Body of pancreas (tissue), 4 donors: ENCODE data around the gene DNAJC1.

Experiments
- POLR2A ChIP-seq, 3 donors: fragments of 450-650 bp; IDR thresholded peaks; one replicate each; pipeline ENCODE4 v1.6.1; 2016; ENCODE audit warnings: antibody characterized with exemption in 3 of 3, mild to moderate bottlenecking in 2 of 3
- TF ChIP-seq, protein P1 (sequence below), 7 experiments: fragments of 450-650 bp in 4 of 7; fragments of 200-600 bp in 3 of 7; sonication (generic) in 3 of 7; IDR thresholded peaks; one replicate each; pipeline ENCODE4 v1.5.1; 2016 to 2019; ENCODE audit warnings: antibody characterized with exemption in 7 of 7

DNA sequence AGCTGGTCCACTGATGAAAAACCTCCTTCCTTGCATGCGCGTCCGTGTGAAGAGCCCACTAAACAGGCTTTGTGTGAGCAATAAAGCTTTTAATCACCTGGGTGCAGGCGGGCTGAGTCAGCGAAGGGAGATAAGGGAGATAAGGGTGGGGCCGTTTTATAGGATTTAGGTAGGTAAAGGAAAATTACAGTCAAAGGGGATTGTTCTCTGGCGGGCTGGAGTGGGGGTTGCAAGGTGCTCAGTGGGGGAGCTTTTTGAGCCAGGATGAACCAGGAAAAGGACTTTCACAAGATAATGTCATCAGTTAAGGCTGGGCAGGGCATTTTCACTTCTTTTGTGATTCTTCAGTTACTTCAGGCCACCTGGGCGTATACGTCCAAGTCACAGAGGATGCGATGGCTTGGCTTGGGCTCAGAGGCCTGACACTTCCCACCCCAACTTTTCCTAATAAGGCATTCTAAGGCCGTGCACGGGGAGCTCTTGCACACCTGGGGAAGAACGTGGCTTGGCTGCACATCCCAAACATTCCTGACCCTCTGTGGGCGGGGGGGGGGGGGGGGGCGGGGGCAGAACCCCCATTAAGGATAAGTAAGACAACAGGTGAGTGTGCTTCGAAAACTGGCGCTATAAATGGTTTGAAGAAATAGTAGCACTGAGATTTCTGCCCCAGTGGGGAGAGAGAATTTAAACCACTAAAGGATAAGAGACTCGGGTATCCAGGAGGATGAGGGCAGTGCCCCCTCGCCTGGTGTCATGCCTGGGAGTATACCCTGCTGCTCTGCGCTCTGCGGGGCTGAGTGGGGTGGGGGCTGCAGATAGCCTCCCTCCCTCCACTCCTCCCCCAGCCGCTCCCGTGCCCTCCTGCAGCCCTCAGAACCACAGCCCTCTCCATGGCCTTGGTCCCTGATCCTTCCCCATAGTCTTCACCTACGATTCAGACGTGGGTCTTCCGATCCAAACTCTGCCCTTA, 251.9 kb downstream of the DNAJC1 start:
- TF ChIP-seq, protein P1, sequence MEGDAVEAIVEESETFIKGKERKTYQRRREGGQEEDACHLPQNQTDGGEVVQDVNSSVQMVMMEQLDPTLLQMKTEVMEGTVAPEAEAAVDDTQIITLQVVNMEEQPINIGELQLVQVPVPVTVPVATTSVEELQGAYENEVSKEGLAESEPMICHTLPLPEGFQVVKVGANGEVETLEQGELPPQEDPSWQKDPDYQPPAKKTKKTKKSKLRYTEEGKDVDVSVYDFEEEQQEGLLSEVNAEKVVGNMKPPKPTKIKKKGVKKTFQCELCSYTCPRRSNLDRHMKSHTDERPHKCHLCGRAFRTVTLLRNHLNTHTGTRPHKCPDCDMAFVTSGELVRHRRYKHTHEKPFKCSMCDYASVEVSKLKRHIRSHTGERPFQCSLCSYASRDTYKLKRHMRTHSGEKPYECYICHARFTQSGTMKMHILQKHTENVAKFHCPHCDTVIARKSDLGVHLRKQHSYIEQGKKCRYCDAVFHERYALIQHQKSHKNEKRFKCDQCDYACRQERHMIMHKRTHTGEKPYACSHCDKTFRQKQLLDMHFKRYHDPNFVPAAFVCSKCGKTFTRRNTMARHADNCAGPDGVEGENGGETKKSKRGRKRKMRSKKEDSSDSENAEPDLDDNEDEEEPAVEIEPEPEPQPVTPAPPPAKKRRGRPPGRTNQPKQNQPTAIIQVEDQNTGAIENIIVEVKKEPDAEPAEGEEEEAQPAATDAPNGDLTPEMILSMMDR (IDR thresholded peaks at IDR 0.05): no peak
- no peak for TF ChIP-seq POLR2A (IDR thresholded peaks at IDR 0.05)
